Hepatocyte (in vitro differentiated cells): Measurements from ENCODE around the gene KRTAP3-1.

Source experiments
- CTCF ChIP-seq: fragments of 200-600 bp; sonication (generic); IDR thresholded peaks from 2 replicates; pipeline ENCODE4 v1.5.1; 2016; ENCODE audit warnings: antibody characterized with exemption, mild to moderate bottlenecking; ENCODE audit not compliant: poor library complexity
- EZH2 ChIP-seq: fragments of 200-600 bp; sonication (generic); IDR thresholded peaks from 2 replicates; pipeline ENCODE4 v1.6.1; 2016; ENCODE audit warnings: antibody characterized with exemption, mild to moderate bottlenecking, borderline replicate concordance
- EZH2phosphoT487 ChIP-seq: fragments of 200-600 bp; sonication (generic); IDR thresholded peaks from one replicate; pipeline ENCODE4 v1.6.1; 2018; ENCODE audit warnings: antibody characterized with exemption, mild to moderate bottlenecking, low read depth, moderate library complexity; ENCODE audit not compliant: unreplicated experiment, severe bottlenecking

DNA sequence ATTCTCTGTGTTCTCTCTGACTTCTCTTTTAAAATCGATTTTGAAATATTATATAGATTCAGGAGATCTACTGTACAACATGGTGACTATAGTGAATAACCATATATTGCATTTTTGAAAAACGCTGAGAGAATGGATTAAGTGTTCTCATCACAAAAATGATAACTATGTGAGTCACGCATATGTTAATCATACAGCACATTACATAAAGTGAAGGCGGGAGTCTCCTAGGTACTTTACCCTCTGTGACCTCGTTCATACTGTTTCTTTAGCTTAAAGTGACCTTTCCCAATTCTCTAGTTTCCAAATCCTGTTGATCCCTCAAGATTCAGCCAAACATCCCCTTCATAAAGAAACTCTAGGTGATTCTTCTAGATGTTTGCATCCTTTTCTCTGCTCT lies 6.1 kb downstream of the KRTAP3-1 start:
- no peak for TF ChIP-seq EZH2
- TF ChIP-seq CTCF = no peak
- TF ChIP-seq EZH2phosphoT487 = no peak
